SK-N-SH (cell line): Measurements from ENCODE around the gene LMX1A. TPM values are rescaled to one million over a fixed set of nuclear protein-coding genes. Genes with fewer than 3 reads are reported as not detected.

Experiments used
- CTCF ChIA-PET: fragments of 300-600, 350-600 bp; formaldehyde crosslinking; extraction: SDS; loops from one replicate; lab custom pipeline; 2021; lab: Yijun Ruan, JAX
- POLR2A ChIA-PET: fragments of 350-600 bp; sonication (Branson Sonifier 250); formaldehyde crosslinking; extraction: SDS; loops from one replicate; lab custom pipeline; 2020; ENCODE audit warnings: antibody characterized with exemption, inconsistent platforms; lab: Yijun Ruan, JAX
- DNase-seq: peaks from one replicate; pipeline ENCODE4 v3.0.0; 2012
- H2AFZ ChIP-seq: fragments of 200-600 bp; sonication (generic); 2 replicates; pipeline ENCODE4 v1.8.1; 2016; ENCODE audit warnings: antibody characterized with exemption, mild to moderate bottlenecking, low read depth
- H3F3A ChIP-seq: fragments of 200-600 bp; sonication (generic); replicated peaks from 2 replicates; pipeline ENCODE3; 2016; ENCODE audit warnings: antibody characterized with exemption, mild to moderate bottlenecking; ENCODE audit not compliant: insufficient read depth
- H3K27ac ChIP-seq, 2 experiments: fragments of 200-500 bp in 1 of 2; fragments of 200-600 bp in 1 of 2; sonication (Bioruptor generic) in 1 of 2; sonication (generic), shearing (Covaris generic) in 1 of 2; 2 replicates each; pipeline versions ENCODE4 v1.5.1 to v1.6.1; 2014 to 2016; ENCODE audit warnings: low read depth in 2 of 2, inconsistent platforms in 1 of 2, low read length in 1 of 2, mild to moderate bottlenecking in 1 of 2, mixed read lengths in 1 of 2
- H3K27me3 ChIP-seq: fragments of 200-600 bp; sonication (generic), shearing (Covaris generic); 2 replicates; pipeline ENCODE4 v1.6.1; 2016; ENCODE audit warnings: mixed run types; ENCODE audit not compliant: insufficient read depth
- H3K36me3 ChIP-seq, 2 experiments: fragments of 200-500 bp in 1 of 2; fragments of 200-600 bp in 1 of 2; sonication (Bioruptor generic) in 1 of 2; sonication (generic) in 1 of 2; replicated peaks in 1 of 2; 2 replicates each; pipeline versions ENCODE3 to v1.5.1; 2014 to 2016; ENCODE audit warnings: low read length in 1 of 2, mild to moderate bottlenecking in 1 of 2; ENCODE audit not compliant: insufficient read depth in 2 of 2, control insufficient read depth in 1 of 2
- H3K4me1 ChIP-seq, 2 experiments: fragments of 200-500 bp in 1 of 2; fragments of 200-600 bp in 1 of 2; sonication (Bioruptor generic) in 1 of 2; sonication (generic), shearing (Covaris generic) in 1 of 2; 2 replicates each; pipeline versions ENCODE4 v1.5.1 to v1.6.1; 2014 to 2016; ENCODE audit warnings: low read depth in 1 of 2, low read length in 1 of 2, mixed run types in 1 of 2; ENCODE audit not compliant: insufficient read depth in 2 of 2, control insufficient read depth in 1 of 2
- H3K4me2 ChIP-seq: fragments of 200-600 bp; sonication (generic), shearing (Covaris generic); 2 replicates; pipeline ENCODE4 v1.6.1; 2017; ENCODE audit warnings: mixed run types
- H3K4me3 ChIP-seq, 2 experiments: fragments of 200-500 bp in 1 of 2; fragments of 200-600 bp in 1 of 2; sonication (Bioruptor generic) in 1 of 2; sonication (generic), shearing (Covaris generic) in 1 of 2; 2 replicates each; pipeline versions ENCODE4 v1.5.1 to v1.8.1; 2014 to 2016; ENCODE audit warnings: low read depth in 2 of 2, inconsistent platforms in 1 of 2, low read length in 1 of 2, mild to moderate bottlenecking in 1 of 2, mixed read lengths in 1 of 2, moderate library complexity in 1 of 2
- H3K79me2 ChIP-seq: fragments of 200-600 bp; sonication (generic); 2 replicates; pipeline ENCODE4 v1.8.1; 2017; ENCODE audit warnings: mild to moderate bottlenecking; ENCODE audit not compliant: insufficient read depth
- H3K9ac ChIP-seq: fragments of 200-600 bp; sonication (generic); 2 replicates; pipeline ENCODE4 v1.6.1; 2017; ENCODE audit warnings: mixed run types
- H3K9me2 ChIP-seq: fragments of 200-600 bp; sonication (generic); 2 replicates; pipeline ENCODE4 v1.6.1; 2017; ENCODE audit warnings: mixed run types
- H3K9me3 ChIP-seq: fragments of 200-600 bp; sonication (generic); 2 replicates; pipeline ENCODE4 v1.6.1; 2017; ENCODE audit warnings: mixed run types, mild to moderate bottlenecking, moderate library complexity
- H4K20me1 ChIP-seq: fragments of 200-600 bp; sonication (generic); 2 replicates; pipeline ENCODE4 v1.6.1; 2017; ENCODE audit warnings: mild to moderate bottlenecking, mixed run types; ENCODE audit not compliant: insufficient read depth
- FOSL2 ChIP-seq: IDR thresholded peaks from 2 replicates; pipeline ENCODE4 v1.4.0; 2012; ENCODE audit warnings: low read depth, mild to moderate bottlenecking, moderate library complexity, borderline replicate concordance
- JUND ChIP-seq: IDR thresholded peaks from 2 replicates; pipeline ENCODE4 v1.4.0; 2012
- MAX ChIP-seq: IDR thresholded peaks from 2 replicates; pipeline ENCODE4 v1.4.0; 2012; ENCODE audit warnings: low read depth
- NFIC ChIP-seq: IDR thresholded peaks from 2 replicates; pipeline ENCODE4 v1.4.0; 2012; ENCODE audit warnings: borderline replicate concordance
- PBX3 ChIP-seq: IDR thresholded peaks from 2 replicates; pipeline ENCODE4; 2012
- RFX5 ChIP-seq: IDR thresholded peaks from 2 replicates; pipeline ENCODE4 v1.6.1; 2012; ENCODE audit warnings: mild to moderate bottlenecking, improper control_type of control experiment, low read length
- SIN3A ChIP-seq: IDR thresholded peaks from 2 replicates; pipeline ENCODE4 v1.6.1; 2012; ENCODE audit warnings: low read depth, mild to moderate bottlenecking, low read length, moderate library complexity, borderline replicate concordance
- SMC3 ChIP-seq: IDR thresholded peaks from 2 replicates; pipeline ENCODE4 v1.6.1; 2012; ENCODE audit warnings: low read depth, low read length, improper control_type of control experiment
- TCF12 ChIP-seq: IDR thresholded peaks from 2 replicates; pipeline ENCODE4 v1.4.0; 2012
- USF2 ChIP-seq: fragments of 150-350 bp; IDR thresholded peaks from 2 replicates; pipeline ENCODE4 v1.6.1; 2017; ENCODE audit warnings: antibody characterized with exemption, low read length, low read depth, borderline replicate concordance
- YY1 ChIP-seq: IDR thresholded peaks from 2 replicates; pipeline ENCODE4 v1.4.0; 2012; ENCODE audit warnings: low read depth, mild to moderate bottlenecking
- ZBTB33 ChIP-seq: IDR thresholded peaks from 2 replicates; pipeline ENCODE4 v1.4.0; 2012; ENCODE audit warnings: low read depth, borderline replicate concordance
- WGBS: methylation state at CpG from one replicate; pipeline ENCODE4 v1.1.6; 2017; ENCODE audit warnings: low lambda C conversion rate; 5-methylcytosine and 5-hydroxymethylcytosine counted together
- polyA plus RNA-seq, 3 experiments: library from polyadenylated mRNA; depleted of rRNA; stranded (reverse); fragments of >200 nt; gene quantifications; 2 replicates each; pipeline ENCODE4 v1.2.3, GENCODE V29; 2012
- TF ChIP-seq, protein P1 (sequence below): IDR thresholded peaks from 2 replicates; pipeline ENCODE4 v1.6.1; 2012; ENCODE audit warnings: mild to moderate bottlenecking, low read depth, low read length, moderate library complexity

LMX1A gene
- polyA plus RNA-seq, 1 of the 3 experiments (the other 2 are of a cell fraction), result not detected

DNA sequence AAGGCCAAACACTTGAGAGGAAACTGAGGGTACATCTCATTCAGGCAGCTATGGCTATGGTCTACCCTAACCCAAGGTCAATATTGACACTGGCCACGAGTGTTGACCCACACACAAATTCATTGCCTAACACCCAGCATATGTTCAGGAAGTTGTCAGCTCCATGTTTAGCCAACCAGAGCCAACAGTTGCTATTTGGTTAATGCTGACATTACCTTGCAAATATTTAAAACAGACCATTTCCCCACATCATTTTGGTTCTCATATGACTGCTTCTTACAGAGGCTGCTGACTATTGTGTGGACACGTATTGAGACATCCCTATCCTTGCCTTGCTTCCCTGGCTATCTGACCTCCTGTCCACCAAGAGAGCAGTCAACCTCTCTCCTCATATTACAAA, 97.3 kb downstream of the LMX1A start:
- Histone ChIP-seq H3K9me3 (no peaks in the 10 kb centered on the region), H3K27ac (no peak overlapping the region), H3K4me1 (no peaks in the 10 kb centered on the region; a peak in 1 of 4 replicates), H3K4me3 (no peak overlapping the region), H3K9me2 (no peaks in the 10 kb centered on the region), H4K20me1 (no peaks in the 10 kb centered on the region), H3K9ac (no peak overlapping the region), H3K36me3 (no peaks in the 10 kb centered on the region), H2AFZ (no peak overlapping the region), H3K79me2 (no peaks in the 10 kb centered on the region), H3K4me2 (no peak overlapping the region), H3K27me3 (no peaks in the 10 kb centered on the region), H3F3A (no peaks in the 10 kb centered on the region)
- 3% methylated on average over 2 of the region's 2 CpGs for WGBS
- no peak for DNase-seq
- TF ChIP-seq JUND (no peak), MAX (no peak), FOSL2 (no peak), USF2 (no peak), TCF12 (no peak), PBX3 (no peak), ZBTB33 (no peak), RFX5 (no peak), YY1 (no peak), SIN3A (no peak), NFIC (no peak), SMC3 (no peak)
- TF ChIP-seq, protein P1, sequence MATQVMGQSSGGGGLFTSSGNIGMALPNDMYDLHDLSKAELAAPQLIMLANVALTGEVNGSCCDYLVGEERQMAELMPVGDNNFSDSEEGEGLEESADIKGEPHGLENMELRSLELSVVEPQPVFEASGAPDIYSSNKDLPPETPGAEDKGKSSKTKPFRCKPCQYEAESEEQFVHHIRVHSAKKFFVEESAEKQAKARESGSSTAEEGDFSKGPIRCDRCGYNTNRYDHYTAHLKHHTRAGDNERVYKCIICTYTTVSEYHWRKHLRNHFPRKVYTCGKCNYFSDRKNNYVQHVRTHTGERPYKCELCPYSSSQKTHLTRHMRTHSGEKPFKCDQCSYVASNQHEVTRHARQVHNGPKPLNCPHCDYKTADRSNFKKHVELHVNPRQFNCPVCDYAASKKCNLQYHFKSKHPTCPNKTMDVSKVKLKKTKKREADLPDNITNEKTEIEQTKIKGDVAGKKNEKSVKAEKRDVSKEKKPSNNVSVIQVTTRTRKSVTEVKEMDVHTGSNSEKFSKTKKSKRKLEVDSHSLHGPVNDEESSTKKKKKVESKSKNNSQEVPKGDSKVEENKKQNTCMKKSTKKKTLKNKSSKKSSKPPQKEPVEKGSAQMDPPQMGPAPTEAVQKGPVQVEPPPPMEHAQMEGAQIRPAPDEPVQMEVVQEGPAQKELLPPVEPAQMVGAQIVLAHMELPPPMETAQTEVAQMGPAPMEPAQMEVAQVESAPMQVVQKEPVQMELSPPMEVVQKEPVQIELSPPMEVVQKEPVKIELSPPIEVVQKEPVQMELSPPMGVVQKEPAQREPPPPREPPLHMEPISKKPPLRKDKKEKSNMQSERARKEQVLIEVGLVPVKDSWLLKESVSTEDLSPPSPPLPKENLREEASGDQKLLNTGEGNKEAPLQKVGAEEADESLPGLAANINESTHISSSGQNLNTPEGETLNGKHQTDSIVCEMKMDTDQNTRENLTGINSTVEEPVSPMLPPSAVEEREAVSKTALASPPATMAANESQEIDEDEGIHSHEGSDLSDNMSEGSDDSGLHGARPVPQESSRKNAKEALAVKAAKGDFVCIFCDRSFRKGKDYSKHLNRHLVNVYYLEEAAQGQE, result no peak
- ChIA-PET POLR2A (no interaction called here), CTCF (interaction anchor here (0.9 to 3.4 kb wide), 3 partner anchors 10 to 334 kb away, joined by 3 to 14 read pairs (median 4); no protein-coding TSS in a partner anchor)
